Measurements from ENCODE around the gene NUDT4.

Gene NUDT4

GRCh38 chr12:93377252-93378195, at the start of gene NUDT4:
NUDT4 (plus strand) TSS chr12:93377925; CDS start chr12:93378323, 398 bp downstream.
- DNase-seq = peak; percentile 88

- no peak for DNase-seq
These were observed 44.7 kb upstream of the NUDT4 start for GRCh38 chr12:93333054-93333453.

- no peak for DNase-seq
These were observed 43.9 kb upstream of the NUDT4 start for GRCh38 chr12:93333828-93334227.

- DNase-seq = no peak
These were observed 42.0 kb upstream of the NUDT4 start for GRCh38 chr12:93335603-93336162.

GRCh38 chr12:93336291-93336741, 41.4 kb upstream of the NUDT4 start:
- DNase-seq = no peak

GRCh38 chr12:93338598-93338997, 39.1 kb upstream of the NUDT4 start:
- DNase-seq = no peak

- DNase-seq = no peak
These were observed 38.0 kb upstream of the NUDT4 start for GRCh38 chr12:93339695-93340094.

- DNase-seq = no peak
These were observed 36.2 kb upstream of the NUDT4 start for GRCh38 chr12:93341409-93342049.

- no peak for DNase-seq
These were observed 30.5 kb upstream of the NUDT4 start for GRCh38 chr12:93347054-93347785.

GRCh38 chr12:93348575-93349435, 28.9 kb upstream of the NUDT4 start:
- DNase-seq = peak; percentile 12

- no peak for DNase-seq
These were observed 26.0 kb upstream of the NUDT4 start for GRCh38 chr12:93351726-93352125.

GRCh38 chr12:93352321-93352720, 25.4 kb upstream of the NUDT4 start:
- DNase-seq = no peak

GRCh38 chr12:93356214-93356613, 21.5 kb upstream of the NUDT4 start:
- DNase-seq = no peak

- DNase-seq = no peak
These were observed 19.7 kb upstream of the NUDT4 start for GRCh38 chr12:93358058-93358457.

- DNase-seq = no peak
These were observed 18.9 kb upstream of the NUDT4 start for GRCh38 chr12:93358821-93359220.

GRCh38 chr12:93360688-93361087, 17.0 kb upstream of the NUDT4 start:
- DNase-seq = no peak

GRCh38 chr12:93361151-93361919, 16.4 kb upstream of the NUDT4 start:
- DNase-seq = peak; percentile 15

GRCh38 chr12:93363841-93364297, 13.9 kb upstream of the NUDT4 start:
- no peak for DNase-seq

- DNase-seq = no peak
These were observed 11.9 kb upstream of the NUDT4 start for GRCh38 chr12:93365616-93366405.

GRCh38 chr12:93366422-93366821, 11.3 kb upstream of the NUDT4 start:
- DNase-seq = no peak

Measured in NCI-H226 (cell line).